ENCODE results near the gene WHRN. TPM values are rescaled to one million over a fixed set of nuclear protein-coding genes. Genes with fewer than 3 reads are reported as not detected.
A peak's percentile ranks its signal among the peaks of the same experiment; 100 is the strongest.

WHRN gene
- total RNA-seq, 1 donor from 2014 or later: 1.1 TPM

- no peaks in the 10 kb centered on the region for H3K36me3 ChIP-seq
These were observed 137.9 kb downstream of the WHRN start for GRCh38 chr9:114367366-114367765.

GRCh38 chr9:114366334-114367128 lies 138.7 kb downstream of the WHRN start:
- Histone ChIP-seq H3K9me3 (ENCODE audit: low read depth) (no peaks in the 10 kb centered on the region), H3K36me3 (no peaks in the 10 kb centered on the region), H3K9ac (no peak overlapping the region), H3K4me2 (no peak overlapping the region), H3F3A (ENCODE audit: low read depth) (no peaks in the 10 kb centered on the region), H3K79me2 (ENCODE audit: low read depth) (no peaks in the 10 kb centered on the region), H3K4me3 (no peak overlapping the region), H4K20me1 (ENCODE audit: low read depth) (no peaks in the 10 kb centered on the region), H2AFZ (replicated peaks) (no peak overlapping the region), H3K27ac (no peak overlapping the region), H3K4me1 (peaks cover 15% of the 10 kb centered on the region), H3K27me3 (no peaks in the 10 kb centered on the region)
- no peak for DNase-seq (ENCODE audit: low spot score)
- TF ChIP-seq EZH2phosphoT487 (IDR thresholded peaks at IDR 0.05) (no peak), EZH2 (IDR thresholded peaks at IDR 0.05) (no peak), CTCF (IDR thresholded peaks at IDR 0.05) (no peak)
- Mint-ChIP-seq H3K4me1 (peaks cover 17% of the 10 kb centered on the region), H3K9me3 (no peaks in the 10 kb centered on the region), H3K27ac (no peak overlapping the region), H3K27me3 (ENCODE audit: insufficient read depth, low read depth) (peaks cover 7% of the 10 kb centered on the region), H3K36me3 (peaks cover 7% of the 10 kb centered on the region), H3K4me3 (no peak overlapping the region)

More at GRCh38 chr9:114367366-114367765, 137.9 kb downstream of the WHRN start:
- Histone ChIP-seq H3K4me3 (no peak overlapping the region), H3F3A (ENCODE audit: low read depth) (no peaks in the 10 kb centered on the region), H3K27me3 (no peaks in the 10 kb centered on the region), H3K79me2 (ENCODE audit: low read depth) (no peaks in the 10 kb centered on the region), H2AFZ (replicated peaks) (no peak overlapping the region), H3K27ac (no peak overlapping the region), H3K9me3 (ENCODE audit: low read depth) (no peaks in the 10 kb centered on the region), H3K4me1 (peaks cover 15% of the 10 kb centered on the region), H3K4me2 (no peak overlapping the region), H4K20me1 (ENCODE audit: low read depth) (no peaks in the 10 kb centered on the region), H3K9ac (no peak overlapping the region)
- H3K27me3 Mint-ChIP-seq (ENCODE audit: insufficient read depth, low read depth): peaks cover 5% of the 10 kb centered on the region
- TF ChIP-seq EZH2 (IDR thresholded peaks at IDR 0.05) (no peak), CTCF (IDR thresholded peaks at IDR 0.05) (no peak), EZH2phosphoT487 (IDR thresholded peaks at IDR 0.05) (no peak)
- no peak overlapping the region for H3K27ac Mint-ChIP-seq
- H3K4me1 Mint-ChIP-seq: peaks cover 23% of the 10 kb centered on the region
- peak overlapping the region; percentile 27 for H3K4me3 Mint-ChIP-seq
- no peak for DNase-seq (ENCODE audit: low spot score)
- peaks cover 7% of the 10 kb centered on the region for H3K36me3 Mint-ChIP-seq
- no peaks in the 10 kb centered on the region for H3K9me3 Mint-ChIP-seq

GRCh38 chr9:114365194-114365593 lies 140.1 kb downstream of the WHRN start:
- H3K36me3 ChIP-seq: no peaks in the 10 kb centered on the region
- H3K79me2 ChIP-seq (ENCODE audit: low read depth): no peaks in the 10 kb centered on the region
- TF ChIP-seq EZH2 (IDR thresholded peaks at IDR 0.05) (no peak), EZH2phosphoT487 (IDR thresholded peaks at IDR 0.05) (no peak), CTCF (IDR thresholded peaks at IDR 0.05) (no peak)
- DNase-seq (ENCODE audit: low spot score): no peak
- Mint-ChIP-seq H3K9me3 (no peaks in the 10 kb centered on the region), H3K4me1 (peaks cover 7% of the 10 kb centered on the region), H3K4me3 (no peak overlapping the region), H3K27ac (no peak overlapping the region), H3K36me3 (peaks cover 16% of the 10 kb centered on the region), H3K27me3 (ENCODE audit: insufficient read depth, low read depth) (peaks cover 10% of the 10 kb centered on the region)
- no peaks in the 10 kb centered on the region for H3F3A ChIP-seq (ENCODE audit: low read depth)
- H3K27me3 ChIP-seq: no peaks in the 10 kb centered on the region
- H3K4me3 ChIP-seq: no peak overlapping the region
- no peak overlapping the region for H3K27ac ChIP-seq
- H2AFZ ChIP-seq (replicated peaks): no peak overlapping the region
- no peak overlapping the region for H3K9ac ChIP-seq
- no peaks in the 10 kb centered on the region for H4K20me1 ChIP-seq (ENCODE audit: low read depth)
- H3K9me3 ChIP-seq (ENCODE audit: low read depth): no peaks in the 10 kb centered on the region
- H3K4me2 ChIP-seq: no peak overlapping the region
- H3K4me1 ChIP-seq: peaks cover 6% of the 10 kb centered on the region
